ENCODE data around the gene MLKL. TPM values are rescaled to one million over a fixed set of nuclear protein-coding genes. Genes with fewer than 3 reads are reported as not detected.

MLKL gene
- total and polyA plus RNA-seq, 2 donors (not counting 3 experiments of a cell fraction or from before 2014, with no cell fraction given), result 8.1 to 26.5 TPM

GRCh38 chr16:74745109-74745615 lies 44.5 kb upstream of the MLKL start:
- dilution Hi-C loops (cut with MboI; ENCODE audit: extremely low pct_ligation_motif_present, low sequenced_read_pairs), result no loop called here
- no peak overlapping the region for H3K4me3 ChIP-seq (replicated peaks in 1 of 3; ENCODE audit: insufficient read depth in 1 of 3, low read depth in 1 of 3, low read length in 3 of 3)
- H2AFZ ChIP-seq (ENCODE audit: low read depth, low read length), result no peak overlapping the region
- no peaks in the 10 kb centered on the region for H3K9me1 ChIP-seq (replicated peaks; ENCODE audit: control insufficient read depth, extremely low read depth, insufficient read depth, low read length)
- DNase-seq (ENCODE audit: low read depth, low spot score) (no peak), FAIRE-seq (no peak)
- BruUV-seq (replicated peaks), result no TSS peak
- H3K36me3 ChIP-seq (ENCODE audit: control insufficient read depth in 2 of 2, extremely low read depth in 1 of 2, insufficient read depth in 2 of 2, low read length in 2 of 2), result no peaks in the 10 kb centered on the region
- no peak overlapping the region for H3K4me2 ChIP-seq (ENCODE audit: insufficient read depth, low read length)
- ChIA-PET CTCF (no interaction called here), POLR2A (no interaction called here)
- H3K27ac ChIP-seq (ENCODE audit: insufficient read depth, low read depth, low read length), result no peak overlapping the region
- no peaks in the 10 kb centered on the region for H3K4me1 ChIP-seq (ENCODE audit: control insufficient read depth, extremely low read depth, insufficient read depth, low read length)
- TF ChIP-seq MAX (IDR thresholded peaks at IDR 0.05; ENCODE audit: insufficient read depth, insufficient read length) (no peak), MYC (IDR thresholded peaks at IDR 0.05; ENCODE audit: low read depth, low read length) (no peak), POLR2A (IDR thresholded peaks at IDR 0.05; ENCODE audit: low read depth, low read length) (no peak), EZH2 (IDR thresholded peaks at IDR 0.05; ENCODE audit: borderline replicate concordance, low read depth, low read length, severe bottlenecking) (no peak), JUN (IDR thresholded peaks at IDR 0.05; ENCODE audit: borderline replicate concordance, insufficient read depth, insufficient read length, low read depth) (no peak), POLR2AphosphoS5 (IDR thresholded peaks at IDR 0.05; ENCODE audit: insufficient read depth, low read depth, low read length) (no peak), GATA2 (IDR thresholded peaks at IDR 0.05; ENCODE audit: insufficient read depth, insufficient read length, low read depth, low read length) (no peak), CTCF (IDR thresholded peaks at IDR 0.05; ENCODE audit: extremely low read depth in 1 of 2, insufficient read depth in 1 of 2, low read depth in 1 of 2, low read length in 2 of 2) (no peak)
- H3K27me3 ChIP-seq (ENCODE audit: control insufficient read depth in 2 of 2, insufficient read depth in 2 of 2, low read length in 2 of 2), result no peaks in the 10 kb centered on the region
- no peaks in the 10 kb centered on the region for H3K9me3 ChIP-seq (replicated peaks; ENCODE audit: control insufficient read depth, insufficient read depth, low read length)
- no peak overlapping the region for H3K9ac ChIP-seq (replicated peaks; ENCODE audit: extremely low read depth, insufficient read depth, low read length)
- intact Hi-C loops (cut with micrococcal nuclease), result no loop called here
- H3K79me2 ChIP-seq (ENCODE audit: control insufficient read depth, insufficient read depth, low read length), result no peaks in the 10 kb centered on the region
- H4K20me1 ChIP-seq (replicated peaks; ENCODE audit: control insufficient read depth, extremely low read depth, insufficient read depth, low read length), result no peaks in the 10 kb centered on the region
